ENCODE data around the gene CD5L.

The CD5L gene

DNA sequence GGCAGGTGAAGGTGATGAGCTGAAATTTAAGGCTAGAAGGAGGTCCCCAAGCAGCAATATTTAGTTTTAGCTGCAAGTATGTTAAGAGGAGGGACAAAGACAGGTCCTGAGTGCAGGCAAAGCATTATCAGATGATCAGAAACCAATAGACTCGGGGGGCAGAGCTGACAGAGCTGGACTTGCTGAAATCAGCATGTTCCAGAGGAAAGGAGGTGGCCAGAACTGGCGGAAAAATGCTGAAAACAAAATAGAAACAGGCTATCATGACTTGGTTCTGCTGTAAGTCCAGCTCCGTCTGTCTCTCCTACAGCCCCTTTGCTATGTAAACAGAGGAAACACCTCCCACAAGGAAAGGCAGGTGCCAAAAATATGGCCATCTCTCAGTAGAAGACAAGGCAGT is at the start of gene CD5L:
Gene CD5L, minus strand, starts transcription at position 101 of the 400 bp plus-strand sequence. CDS start 107 bp downstream, outside the sequence.
- peaks cover 9% of the 10 kb centered on the region for H3K9me3 ChIP-seq (ENCODE audit: severe bottlenecking)
- no peak for DNase-seq
- H3K36me3 ChIP-seq: no peaks in the 10 kb centered on the region
- TF ChIP-seq, protein P1, sequence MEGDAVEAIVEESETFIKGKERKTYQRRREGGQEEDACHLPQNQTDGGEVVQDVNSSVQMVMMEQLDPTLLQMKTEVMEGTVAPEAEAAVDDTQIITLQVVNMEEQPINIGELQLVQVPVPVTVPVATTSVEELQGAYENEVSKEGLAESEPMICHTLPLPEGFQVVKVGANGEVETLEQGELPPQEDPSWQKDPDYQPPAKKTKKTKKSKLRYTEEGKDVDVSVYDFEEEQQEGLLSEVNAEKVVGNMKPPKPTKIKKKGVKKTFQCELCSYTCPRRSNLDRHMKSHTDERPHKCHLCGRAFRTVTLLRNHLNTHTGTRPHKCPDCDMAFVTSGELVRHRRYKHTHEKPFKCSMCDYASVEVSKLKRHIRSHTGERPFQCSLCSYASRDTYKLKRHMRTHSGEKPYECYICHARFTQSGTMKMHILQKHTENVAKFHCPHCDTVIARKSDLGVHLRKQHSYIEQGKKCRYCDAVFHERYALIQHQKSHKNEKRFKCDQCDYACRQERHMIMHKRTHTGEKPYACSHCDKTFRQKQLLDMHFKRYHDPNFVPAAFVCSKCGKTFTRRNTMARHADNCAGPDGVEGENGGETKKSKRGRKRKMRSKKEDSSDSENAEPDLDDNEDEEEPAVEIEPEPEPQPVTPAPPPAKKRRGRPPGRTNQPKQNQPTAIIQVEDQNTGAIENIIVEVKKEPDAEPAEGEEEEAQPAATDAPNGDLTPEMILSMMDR (IDR thresholded peaks at IDR 0.05; ENCODE audit: low read depth, low read length): no peak
- H3K4me3 ChIP-seq (ENCODE audit: low read depth, low read length): no peak within 1 kb of the TSS
- no peak within 1 kb of the TSS for H3K27ac ChIP-seq
- H3K27me3 ChIP-seq (ENCODE audit: insufficient read depth, low read depth, severe bottlenecking): peaks cover 95% of the 10 kb centered on the region

- Histone ChIP-seq H3K27me3 (ENCODE audit: insufficient read depth, low read depth, severe bottlenecking) (peaks cover 89% of the 10 kb centered on the region), H3K27ac (no peak overlapping the region)
These were observed 41.0 kb upstream of the CD5L start for GRCh38 chr1:157882580-157882979.

DNA sequence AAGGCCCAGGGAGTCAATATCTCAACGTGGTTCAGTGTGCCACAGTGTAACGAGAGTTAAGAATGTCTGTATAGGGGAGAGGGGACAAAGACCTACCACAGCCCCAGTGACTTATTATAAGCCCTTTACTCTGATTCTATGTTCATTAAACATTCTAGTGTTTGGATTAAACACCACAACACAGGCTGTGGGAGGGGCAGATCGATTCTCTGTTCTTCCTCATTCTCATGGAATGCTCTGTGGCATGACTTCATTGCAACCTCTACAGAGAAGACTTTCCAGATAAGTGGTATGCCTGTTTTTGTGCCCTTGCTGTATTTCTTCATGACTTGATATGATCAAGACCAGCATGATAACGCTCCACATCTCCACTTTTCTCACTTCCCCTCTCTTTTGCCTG is 39.0 kb upstream of the CD5L start:
- no peaks in the 10 kb centered on the region for H3K36me3 ChIP-seq
- H3K9me3 ChIP-seq (ENCODE audit: severe bottlenecking): peaks cover 2% of the 10 kb centered on the region

More at GRCh38 chr1:157882580-157882979, 41.0 kb upstream of the CD5L start:
- H3K9me3 ChIP-seq (ENCODE audit: severe bottlenecking): no peaks in the 10 kb centered on the region
- no peak overlapping the region for H3K4me3 ChIP-seq (ENCODE audit: low read depth, low read length)
- H3K36me3 ChIP-seq: no peaks in the 10 kb centered on the region
- no peak for DNase-seq
- TF ChIP-seq, protein P1 (IDR thresholded peaks at IDR 0.05; ENCODE audit: low read depth, low read length): no peak

DNA sequence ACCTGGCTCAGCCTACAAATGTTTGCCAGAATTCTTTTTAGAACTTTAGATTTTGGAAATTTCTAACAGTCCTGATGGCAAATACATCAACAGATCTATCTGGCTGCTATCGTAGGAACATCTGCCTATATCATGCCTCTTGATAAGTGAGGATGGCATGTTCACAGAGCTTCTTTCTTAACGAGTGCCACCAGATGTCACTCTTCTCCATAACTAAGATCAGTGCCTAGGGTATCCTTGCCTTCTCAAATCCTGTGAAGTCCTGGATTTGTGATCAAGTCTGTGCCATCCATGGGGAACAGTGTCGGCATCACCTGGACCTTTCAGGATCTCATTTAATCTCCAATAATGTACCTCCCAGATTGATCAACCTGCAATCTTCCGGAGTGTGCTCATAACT is 36.5 kb upstream of the CD5L start:
- Histone ChIP-seq H3K4me3 (ENCODE audit: low read depth, low read length) (no peak overlapping the region), H3K27me3 (ENCODE audit: insufficient read depth, low read depth, severe bottlenecking) (peaks cover 86% of the 10 kb centered on the region), H3K9me3 (ENCODE audit: severe bottlenecking) (peaks cover 2% of the 10 kb centered on the region), H3K27ac (no peak overlapping the region), H3K36me3 (no peaks in the 10 kb centered on the region)
- TF ChIP-seq, protein P1 (IDR thresholded peaks at IDR 0.05; ENCODE audit: low read depth, low read length): peak; percentile 69
- peak; percentile 30 for DNase-seq

More for the DNA sequence above, 39.0 kb upstream of the CD5L start:
- no peak overlapping the region for H3K4me3 ChIP-seq (ENCODE audit: low read depth, low read length)
- no peak for DNase-seq
- H3K27me3 ChIP-seq (ENCODE audit: insufficient read depth, low read depth, severe bottlenecking): peaks cover 81% of the 10 kb centered on the region
- TF ChIP-seq, protein P1 (IDR thresholded peaks at IDR 0.05; ENCODE audit: low read depth, low read length): no peak
- H3K27ac ChIP-seq: no peak overlapping the region

- TF ChIP-seq, protein P1 (IDR thresholded peaks at IDR 0.05; ENCODE audit: low read depth, low read length): no peak
- peaks cover 87% of the 10 kb centered on the region for H3K27me3 ChIP-seq (ENCODE audit: insufficient read depth, low read depth, severe bottlenecking)
- DNase-seq: no peak
- no peaks in the 10 kb centered on the region for H3K9me3 ChIP-seq (ENCODE audit: severe bottlenecking)
- H3K36me3 ChIP-seq: no peaks in the 10 kb centered on the region
- no peak overlapping the region for H3K4me3 ChIP-seq (ENCODE audit: low read depth, low read length)
- H3K27ac ChIP-seq: no peak overlapping the region
These were observed 28.9 kb upstream of the CD5L start for GRCh38 chr1:157870490-157870889.

- Histone ChIP-seq H3K4me3 (ENCODE audit: low read depth, low read length) (no peak overlapping the region), H3K36me3 (no peaks in the 10 kb centered on the region), H3K27ac (no peak overlapping the region), H3K27me3 (ENCODE audit: insufficient read depth, low read depth, severe bottlenecking) (peaks cover 89% of the 10 kb centered on the region), H3K9me3 (ENCODE audit: severe bottlenecking) (no peaks in the 10 kb centered on the region)
- DNase-seq: no peak
- TF ChIP-seq, protein P1 (IDR thresholded peaks at IDR 0.05; ENCODE audit: low read depth, low read length): no peak
These were observed 27.0 kb upstream of the CD5L start for GRCh38 chr1:157868654-157869053.

Measured in WERI-Rb-1 (cell line).